HK-2 (cell line): ENCODE data around the gene RHEB.

Experiments
- DNase-seq: peaks from one replicate; pipeline ENCODE4 v3.0.0-alpha.2; 2018; ENCODE audit not compliant: unreplicated experiment

Gene RHEB

DNA sequence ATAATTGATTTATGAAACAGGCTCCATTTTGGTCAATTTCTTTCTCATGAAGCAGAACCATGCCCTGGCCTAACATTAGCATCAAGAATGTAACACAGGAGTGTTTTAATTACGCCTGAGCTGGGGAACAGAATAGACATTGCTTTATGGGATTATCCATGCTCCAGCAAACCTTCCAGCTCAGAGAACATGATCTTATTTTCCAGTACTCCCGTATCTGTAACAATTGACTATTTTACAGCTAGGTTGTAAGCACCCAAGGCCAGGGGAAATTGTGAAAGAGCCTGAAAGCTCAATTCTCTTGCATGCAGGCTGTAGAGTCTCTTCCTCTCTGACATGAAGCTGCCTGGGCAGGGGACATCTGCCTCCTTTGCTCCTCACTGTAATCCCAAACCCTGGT, 49.0 kb downstream of the RHEB start:
- no peak for DNase-seq

DNA sequence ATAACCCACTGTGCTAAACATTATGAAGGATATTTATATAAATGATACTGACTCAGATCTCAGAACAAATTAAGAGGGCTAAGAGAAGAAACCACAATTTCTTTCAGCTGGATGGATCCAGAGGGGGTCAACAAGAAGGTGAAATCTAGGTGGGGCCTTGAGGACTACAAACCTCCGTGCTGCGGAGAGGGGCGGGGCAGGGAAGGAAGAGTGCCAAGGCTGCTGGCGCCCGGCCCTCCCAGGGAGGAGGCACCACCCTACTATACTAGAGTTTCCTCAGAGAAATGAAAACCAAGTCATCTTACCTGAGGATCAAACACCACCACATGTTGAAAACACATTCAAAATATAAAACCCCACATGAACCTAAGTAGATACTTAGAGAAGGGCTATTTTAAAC, 50.4 kb downstream of the RHEB start:
- no peak for DNase-seq

DNA sequence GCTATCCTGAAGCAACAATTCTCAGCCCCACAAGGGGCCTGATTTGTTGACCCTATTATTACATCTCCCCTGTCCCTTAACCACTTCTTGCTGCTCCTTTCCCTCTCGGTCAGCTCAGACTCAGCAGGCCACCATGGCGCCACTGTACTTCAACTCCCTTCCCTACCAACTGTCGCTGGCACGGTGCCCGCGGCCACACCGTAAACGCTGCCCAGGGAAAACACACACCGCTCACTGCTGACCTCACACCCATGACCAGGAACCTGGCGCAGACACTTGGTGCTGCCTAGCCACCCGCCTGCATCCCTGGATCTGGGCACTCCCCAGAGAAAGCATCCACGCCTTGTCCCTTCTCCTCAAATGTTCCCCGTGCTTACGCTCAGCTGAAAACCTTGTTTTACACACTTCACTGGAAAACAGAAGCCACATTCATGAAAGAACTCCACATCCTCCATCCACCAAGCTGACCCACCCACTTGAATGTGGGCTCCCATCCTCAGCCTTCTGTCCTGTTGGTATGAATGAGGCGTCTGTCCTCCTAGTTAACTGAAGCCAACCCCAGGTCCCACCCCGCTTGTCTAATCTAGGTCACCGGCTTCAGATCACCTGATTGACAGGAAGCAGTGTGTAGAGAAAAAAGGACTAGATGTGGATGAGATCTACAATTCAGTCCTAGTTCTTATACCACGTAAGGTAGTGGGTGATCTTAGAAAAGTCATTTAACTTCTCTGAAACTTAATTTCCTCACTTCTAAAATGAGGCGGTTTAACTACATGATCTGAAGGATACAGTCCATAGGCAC, 51.3 kb downstream of the RHEB start:
- DNase-seq, result no peak

GRCh38 chr7:151465169-151465568, 54.5 kb downstream of the RHEB start:
- DNase-seq, result no peak

- no peak for DNase-seq
Measured at GRCh38 chr7:151462306-151462779, 57.4 kb downstream of the RHEB start.

GRCh38 chr7:151461942-151462230, 57.8 kb downstream of the RHEB start:
- no peak for DNase-seq

GRCh38 chr7:151461096-151461941, 58.4 kb downstream of the RHEB start:
- DNase-seq, result no peak

GRCh38 chr7:151460474-151460855, 59.2 kb downstream of the RHEB start:
- DNase-seq, result no peak

GRCh38 chr7:151459726-151460473, 59.8 kb downstream of the RHEB start:
- DNase-seq, result peak; percentile 82

GRCh38 chr7:151457534-151457933, 62.2 kb downstream of the RHEB start:
- DNase-seq, result no peak

- no peak for DNase-seq
Measured at GRCh38 chr7:151456782-151457181, 62.9 kb downstream of the RHEB start.

- no peak for DNase-seq
Measured at GRCh38 chr7:151456276-151456675, 63.4 kb downstream of the RHEB start.

DNA sequence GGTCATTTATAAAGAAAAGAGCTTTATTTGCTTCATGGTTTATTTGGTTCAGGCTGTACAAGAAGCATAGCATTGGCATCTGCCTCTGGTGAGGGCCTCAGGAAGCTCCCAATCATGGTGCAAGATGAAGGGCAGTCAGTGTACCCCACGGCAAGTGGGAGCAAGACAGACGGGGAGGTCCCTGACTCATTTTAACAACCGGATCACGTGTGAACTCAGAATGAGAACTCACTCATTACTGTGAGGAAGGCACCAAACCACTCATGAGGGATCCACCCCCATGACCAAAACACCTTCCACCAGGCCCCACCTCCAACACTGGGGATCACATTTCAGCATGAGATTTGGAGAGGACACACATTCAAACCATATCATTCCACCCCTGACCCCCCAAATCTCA, 64.0 kb downstream of the RHEB start:
- DNase-seq, result no peak

- DNase-seq, result no peak
Measured at GRCh38 chr7:151454932-151455530, 64.7 kb downstream of the RHEB start.

GRCh38 chr7:151454305-151454704, 65.4 kb downstream of the RHEB start:
- no peak for DNase-seq

DNA sequence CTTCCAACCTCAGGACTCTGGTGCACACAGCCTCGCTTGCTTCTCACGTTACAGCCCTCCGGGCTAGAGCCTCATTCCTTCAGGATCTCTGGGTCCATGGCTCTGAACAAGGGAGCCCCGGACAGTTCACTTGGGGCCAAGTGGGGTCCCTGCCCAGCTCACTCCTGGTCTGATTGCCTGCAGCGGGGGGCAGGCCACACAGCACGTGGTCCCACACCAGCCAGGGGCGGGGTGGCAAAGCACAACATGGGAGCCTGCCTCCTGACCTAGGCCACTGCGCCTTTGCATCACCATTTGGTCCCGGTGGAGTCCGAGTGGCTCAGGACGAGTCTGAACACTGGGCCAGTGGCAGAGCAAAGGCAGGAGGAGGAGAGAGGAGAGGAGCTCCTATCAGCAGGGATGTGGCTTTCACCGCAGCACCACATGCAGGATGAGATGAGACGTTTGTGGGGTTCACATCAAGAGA, 66.3 kb downstream of the RHEB start:
- no peak for DNase-seq

DNA sequence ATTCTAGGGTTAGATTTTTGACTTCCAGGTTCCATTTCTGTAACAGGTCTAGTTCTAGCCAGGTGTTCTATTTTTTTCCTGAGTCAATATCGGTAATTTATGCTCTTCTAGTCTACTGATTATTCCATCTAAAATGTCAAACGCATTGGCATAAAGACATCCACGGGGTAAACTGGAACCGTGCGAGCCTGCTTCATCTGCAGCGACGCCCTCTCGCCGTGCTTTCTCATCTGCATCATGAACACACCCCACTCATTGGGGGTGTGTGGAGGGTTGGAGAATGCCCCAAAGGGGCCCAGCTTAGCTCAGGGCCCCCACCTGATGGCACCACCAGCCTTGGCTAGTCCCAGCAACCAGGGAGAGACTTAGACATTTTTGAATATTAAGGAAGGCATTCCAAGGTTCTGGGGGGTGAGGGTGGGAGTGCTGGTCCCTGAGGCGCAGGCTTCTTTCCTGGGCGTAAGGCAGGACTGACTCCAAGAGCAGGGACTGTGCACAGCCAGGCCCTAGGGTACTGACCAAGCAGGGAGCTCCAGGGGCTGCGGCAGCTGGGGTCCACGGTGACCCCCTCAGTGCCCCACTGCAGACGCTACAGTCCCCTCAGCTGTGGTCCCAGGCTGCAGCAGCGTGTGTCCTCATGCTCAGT, 66.9 kb downstream of the RHEB start:
- DNase-seq, result no peak

- no peak for DNase-seq
Measured at GRCh38 chr7:151451626-151452571, 67.8 kb downstream of the RHEB start.

DNA sequence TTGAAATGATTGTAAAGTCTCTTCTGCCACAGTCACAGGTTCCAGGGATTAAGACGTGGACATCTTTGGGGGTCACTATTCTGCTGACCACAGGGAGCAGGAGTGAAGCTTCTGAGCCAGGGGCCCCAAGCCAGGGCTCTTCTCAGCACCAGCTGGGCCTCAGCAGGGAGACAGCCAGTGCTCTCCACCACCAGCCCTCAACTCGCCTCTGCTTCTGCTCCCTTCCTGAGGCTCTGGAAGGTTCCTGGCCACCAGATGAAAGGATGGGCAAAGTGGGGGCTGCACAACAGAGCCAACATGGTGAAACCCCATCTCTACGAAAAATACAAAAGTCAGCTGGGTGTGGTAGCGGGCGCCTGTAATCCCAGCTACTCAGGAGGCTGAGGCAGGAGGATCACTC, 68.5 kb downstream of the RHEB start:
- no peak for DNase-seq

DNA sequence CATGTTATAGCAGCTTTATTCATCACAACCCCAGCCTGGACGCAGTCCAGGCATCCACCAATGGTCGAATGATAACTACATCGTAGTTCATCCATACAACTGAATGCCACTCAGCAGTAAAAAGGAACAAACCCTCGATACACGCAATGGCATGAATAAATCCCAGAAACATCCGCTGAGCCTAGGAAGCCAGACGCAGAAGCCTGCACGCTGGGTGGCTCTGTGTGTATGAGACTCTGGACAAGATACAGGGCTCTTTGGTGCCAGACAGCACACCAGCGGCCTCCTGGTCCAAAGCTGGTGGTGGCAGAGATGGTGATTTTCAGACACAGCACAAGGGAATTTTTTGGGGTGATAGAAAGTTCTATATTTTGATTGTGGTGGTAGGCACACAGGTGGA, 69.7 kb downstream of the RHEB start:
- DNase-seq, result no peak
